PC-3 (cell line): ENCODE measurements around the gene PLAGL1. TPM values are rescaled to one million over a fixed set of nuclear protein-coding genes. Genes with fewer than 3 reads are reported as not detected.

ENCODE experiments used
- ATAC-seq: fragments of 200-7000 bp; cut with Tn5 transposase; 2 replicates; pipeline ENCODE4 v1.9.1; 2020; ENCODE audit warnings: mild to moderate bottlenecking, moderate library complexity
- BruUV-seq: library from RNA; stranded (reverse); fragments of 400-500 nt; replicated peaks from 2 replicates; lab custom pipeline; 2021; lab: Mats Ljungman, UMichigan
- CTCF ChIA-PET: fragments of 300-600 bp; sonication (Branson Sonifier 250); formaldehyde crosslinking; loops from one replicate; lab custom pipeline; 2022; ENCODE audit warnings: antibody characterized with exemption; lab: Charles Lee
- POLR2A ChIA-PET: fragments of 300-600 bp; sonication (Branson Sonifier 250); formaldehyde crosslinking; loops from one replicate; lab custom pipeline; 2022; ENCODE audit warnings: antibody characterized with exemption; ENCODE audit not compliant: unreplicated experiment; lab: Charles Lee
- DNase-seq: peaks from one replicate; pipeline ENCODE4 v3.0.0-alpha.2; 2015
- H2AFZ ChIP-seq: fragments of 300-600 bp; sonication (generic); 2 replicates; pipeline ENCODE4 v1.6.0; 2016; ENCODE audit warnings: antibody characterized with exemption, low read length
- H3F3A ChIP-seq: fragments of 300-600 bp; sonication (generic); one replicate; pipeline ENCODE4 v1.6.0; 2017; ENCODE audit warnings: antibody characterized with exemption, low read length, control low read depth, mild to moderate bottlenecking; ENCODE audit not compliant: unreplicated experiment
- H3K27ac ChIP-seq: fragments of 300-600 bp; sonication (generic); 2 replicates; pipeline ENCODE4 v1.5.1; 2016; ENCODE audit warnings: mild to moderate bottlenecking, low read length
- H3K27me3 ChIP-seq: fragments of 300-600 bp; sonication (generic); 2 replicates; pipeline ENCODE4 v1.6.1; 2016; ENCODE audit warnings: low read length, mixed read lengths
- H3K36me3 ChIP-seq: fragments of 300-600 bp; sonication (generic); 2 replicates; pipeline ENCODE4 v1.6.1; 2016; ENCODE audit warnings: low read depth, mixed run types, low read length, mixed read lengths
- H3K4me1 ChIP-seq: fragments of 300-600 bp; sonication (generic); 2 replicates; pipeline ENCODE4 v1.5.1; 2016; ENCODE audit warnings: low read length; ENCODE audit not compliant: insufficient read depth
- H3K4me2 ChIP-seq: fragments of 300-600 bp; sonication (generic); 2 replicates; pipeline ENCODE4 v1.6.0; 2016; ENCODE audit warnings: low read length
- H3K4me3 ChIP-seq: fragments of 300-600 bp; sonication (generic); 2 replicates; pipeline ENCODE4 v1.5.1; 2016; ENCODE audit warnings: mild to moderate bottlenecking, low read length, mixed read lengths
- H3K79me2 ChIP-seq: fragments of 300-600 bp; sonication (generic); 2 replicates; pipeline ENCODE4 v1.6.1; 2017; ENCODE audit warnings: low read length, mixed read lengths
- H3K9ac ChIP-seq: fragments of 300-600 bp; sonication (generic); 2 replicates; pipeline ENCODE4 v1.6.0; 2016; ENCODE audit warnings: mild to moderate bottlenecking, low read length
- H3K9me2 ChIP-seq: fragments of 300-600 bp; sonication (generic); replicated peaks from 2 replicates; pipeline ENCODE4 v1.6.1; 2016; ENCODE audit warnings: mixed run types, low read length, mixed read lengths
- H3K9me3 ChIP-seq: fragments of 300-600 bp; sonication (generic); 2 replicates; pipeline ENCODE4 v1.6.1; 2016; ENCODE audit warnings: low read length, mixed read lengths
- H4K20me1 ChIP-seq: fragments of 300-600 bp; sonication (generic); 2 replicates; pipeline ENCODE4 v1.6.1; 2016; ENCODE audit warnings: low read length, mixed read lengths
- CTCF ChIP-seq: fragments of 300-600 bp; sonication (generic); conservative IDR thresholded peaks from 2 replicates; pipeline ENCODE4 v1.5.1; 2017; ENCODE audit warnings: antibody characterized with exemption, low read depth, mild to moderate bottlenecking, low read length
- EZH2 ChIP-seq: fragments of 300-600 bp; sonication (generic); IDR thresholded peaks from one replicate; pipeline ENCODE4 v1.6.1; 2017; ENCODE audit warnings: antibody characterized with exemption, mild to moderate bottlenecking, low read length; ENCODE audit not compliant: unreplicated experiment
- EZH2phosphoT487 ChIP-seq: fragments of 300-600 bp; sonication (generic); IDR thresholded peaks from 2 replicates; pipeline ENCODE4 v1.6.1; 2018; ENCODE audit warnings: mild to moderate bottlenecking, antibody characterized with exemption, low read length, borderline replicate concordance
- intact Hi-C: fragments of 100-400 bp; cut with micrococcal nuclease; formaldehyde crosslinking; loops from 2 replicates; pipeline ENCODE4 v1.9.0; 2023
- total RNA-seq: library from RNA; depleted of rRNA; stranded (reverse); fragments of >200 nt; gene quantifications from 2 replicates; pipeline ENCODE4 v1.2.3, GENCODE V29; 2014

Gene PLAGL1
- total RNA-seq, 1 experiment from 2014 or later: 14.4 TPM

- Histone ChIP-seq H3K9me2 (no peaks in the 10 kb centered on the region), H2AFZ (no peak overlapping the region), H3K27ac (no peak overlapping the region), H3K9me3 (no peaks in the 10 kb centered on the region), H3K36me3 (no peaks in the 10 kb centered on the region), H3K27me3 (no peaks in the 10 kb centered on the region), H3K9ac (no peak overlapping the region), H3K79me2 (no peaks in the 10 kb centered on the region), H3K4me1 (no peaks in the 10 kb centered on the region), H3F3A (no peaks in the 10 kb centered on the region), H3K4me3 (no peak overlapping the region), H3K4me2 (no peak overlapping the region), H4K20me1 (no peaks in the 10 kb centered on the region)
- ChIA-PET POLR2A (no interaction called here), CTCF (no interaction called here)
- no peak for DNase-seq
- intact Hi-C loops: no loop called here
- BruUV-seq: no TSS peak
- TF ChIP-seq EZH2phosphoT487 (no peak), EZH2 (no peak), CTCF (no peak)
- ATAC-seq: no peak
These were observed 28.2 kb upstream of the PLAGL1 start for GRCh38 chr6:144036064-144036834.

- no peaks in the 10 kb centered on the region for H3K27me3 ChIP-seq
- ChIA-PET POLR2A (no interaction called here), CTCF (no interaction called here)
- H3K4me2 ChIP-seq: no peak overlapping the region
- DNase-seq (no peak), ATAC-seq (no peak)
- BruUV-seq: no TSS peak
- TF ChIP-seq EZH2: no peak
- no peak for TF ChIP-seq EZH2phosphoT487
- no peak for TF ChIP-seq CTCF
- H3F3A ChIP-seq: no peaks in the 10 kb centered on the region
- no peak overlapping the region for H3K4me3 ChIP-seq
- no peaks in the 10 kb centered on the region for H4K20me1 ChIP-seq
- no peak overlapping the region for H3K9ac ChIP-seq
- intact Hi-C loops: no loop called here
- no peak overlapping the region for H3K27ac ChIP-seq
- no peaks in the 10 kb centered on the region for H3K9me2 ChIP-seq
- no peaks in the 10 kb centered on the region for H3K36me3 ChIP-seq
- no peaks in the 10 kb centered on the region for H3K79me2 ChIP-seq
- H2AFZ ChIP-seq: no peak overlapping the region
- no peaks in the 10 kb centered on the region for H3K9me3 ChIP-seq
- H3K4me1 ChIP-seq: no peaks in the 10 kb centered on the region
These were observed 27.4 kb upstream of the PLAGL1 start for GRCh38 chr6:144035416-144035815.
